HG02623 (cell line): ENCODE results near the gene DDTL.
"Not testable (repeated sequence)": the region's sequence is repeated elsewhere in the genome, so short reads cannot be mapped to it uniquely, and the experiment has no call there.

Experiments used
- ATAC-seq: cut with Tn5 transposase; IDR thresholded peaks from one replicate; pipeline ENCODE4 v1.9.1; 2021; ENCODE audit warnings: moderate library complexity; ENCODE audit not compliant: unreplicated experiment

The DDTL gene

GRCh38 chr22:23966568-23966967, at the start of gene DDTL:
Gene DDTL (plus strand): TSS chr22:23966888. CDS start chr22:23966915, 27 bp downstream.
- peak; percentile 92 for ATAC-seq

GRCh38 chr22:23920267-23920611, 46.4 kb upstream of the DDTL start:
- not testable (repeated sequence) for ATAC-seq

DNA sequence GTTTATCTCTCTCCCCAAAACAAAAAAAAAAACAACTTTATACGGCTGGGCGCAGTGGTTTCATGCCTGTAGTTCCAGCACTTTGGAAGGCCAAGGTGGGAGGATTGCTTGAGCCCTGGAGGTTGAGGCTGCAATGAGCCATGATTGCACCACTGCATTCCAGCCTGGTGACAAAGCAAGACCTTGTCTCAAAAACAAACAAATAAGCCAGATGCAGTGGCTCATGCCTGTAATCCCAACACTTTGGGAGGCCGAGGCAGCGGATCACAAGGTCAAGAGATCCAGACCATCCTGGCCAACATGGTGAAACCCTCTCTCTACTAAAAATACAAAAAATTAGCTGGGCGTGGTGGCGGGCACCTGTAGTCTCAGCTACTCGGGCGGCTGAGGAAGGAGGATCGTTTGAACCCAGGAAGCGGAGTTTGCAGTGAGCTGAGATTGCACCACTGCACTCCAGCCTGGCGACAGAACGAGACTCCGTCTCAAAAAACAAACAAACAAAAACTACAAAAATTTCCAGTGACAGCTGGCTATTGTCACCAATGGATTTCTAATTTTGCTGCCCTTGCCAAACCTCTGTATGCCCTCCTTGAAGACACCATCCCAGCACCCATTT, 45.0 kb upstream of the DDTL start:
- ATAC-seq = not testable (repeated sequence)

DNA sequence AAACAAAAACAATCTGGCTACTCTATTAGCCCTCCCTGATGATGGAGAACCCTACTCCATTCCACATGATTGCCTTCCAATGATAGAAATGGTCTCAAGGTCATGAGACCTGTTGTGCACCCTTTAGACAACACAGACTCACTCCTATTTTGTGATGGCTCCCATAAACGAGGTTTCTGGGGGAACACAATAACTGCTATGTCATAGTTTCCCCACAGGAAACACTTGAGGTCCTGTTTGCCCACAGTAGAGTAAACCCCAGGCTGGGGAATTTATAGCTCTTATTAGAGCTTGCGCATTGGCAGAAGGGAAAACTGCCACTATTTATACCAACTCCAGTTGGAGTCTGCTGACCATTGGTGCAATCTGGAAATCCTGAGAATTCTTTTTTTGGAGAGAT, 43.8 kb upstream of the DDTL start:
- ATAC-seq = no peak

DNA sequence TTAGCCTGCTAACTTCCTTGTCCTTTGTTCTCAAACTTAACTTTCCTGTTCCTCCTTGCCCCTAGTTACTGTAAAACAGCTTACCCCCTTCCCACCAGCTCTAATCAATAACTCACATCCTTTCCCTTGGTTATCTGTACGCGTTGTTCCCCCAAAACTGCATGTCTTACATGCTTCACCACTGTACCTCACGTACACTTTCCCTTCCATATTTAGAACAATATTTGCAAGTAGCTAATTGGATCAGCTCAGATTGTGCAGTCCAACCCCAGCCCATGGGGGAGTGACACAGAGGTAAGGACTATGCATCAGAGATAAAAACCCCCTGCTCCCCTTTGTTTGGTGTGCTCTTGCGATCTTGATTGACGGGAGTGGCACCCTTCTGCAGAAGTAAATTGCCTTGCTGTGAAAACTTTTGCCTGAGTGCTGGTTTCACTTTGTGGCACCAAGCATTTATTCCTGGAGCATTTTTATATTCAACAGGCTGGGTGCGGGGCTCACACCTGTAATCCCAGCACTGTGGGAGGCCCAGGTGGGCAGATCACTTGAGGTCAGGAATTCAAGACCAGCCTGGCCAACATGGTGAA, 41.6 kb upstream of the DDTL start:
- no peak for ATAC-seq

GRCh38 chr22:23926561-23926960, 40.1 kb upstream of the DDTL start:
- no peak for ATAC-seq

- no peak for ATAC-seq
Measured at GRCh38 chr22:23938328-23939016, 28.2 kb upstream of the DDTL start.

GRCh38 chr22:23939017-23939357, 27.7 kb upstream of the DDTL start:
- ATAC-seq = no peak

- not testable (repeated sequence) for ATAC-seq
Measured at GRCh38 chr22:23940166-23940565, 26.5 kb upstream of the DDTL start.

GRCh38 chr22:23947391-23947790, 19.3 kb upstream of the DDTL start:
- not testable (repeated sequence) for ATAC-seq

- ATAC-seq = not testable (repeated sequence)
Measured at GRCh38 chr22:23949764-23950163, 16.9 kb upstream of the DDTL start.

DNA sequence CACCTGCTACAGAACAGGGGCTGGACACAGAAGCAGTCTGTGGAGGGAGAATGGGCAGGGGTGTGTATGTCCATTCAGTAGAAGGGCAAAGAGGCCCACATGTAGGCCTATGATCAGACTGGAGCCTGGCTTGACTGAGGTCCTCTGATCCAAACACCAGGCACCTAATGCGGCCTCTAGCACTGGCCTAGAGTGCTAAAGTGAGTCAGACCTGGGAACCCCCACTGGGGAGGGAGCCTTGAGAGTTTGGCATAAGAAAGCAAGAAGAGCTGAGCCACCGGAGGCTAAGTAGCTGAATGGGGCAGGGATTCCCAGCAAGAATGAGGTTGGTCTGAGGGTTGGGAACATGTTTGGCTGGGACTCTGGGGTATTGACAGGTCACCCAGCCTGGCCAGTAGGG, 15.3 kb upstream of the DDTL start:
- ATAC-seq = not testable (repeated sequence)

DNA sequence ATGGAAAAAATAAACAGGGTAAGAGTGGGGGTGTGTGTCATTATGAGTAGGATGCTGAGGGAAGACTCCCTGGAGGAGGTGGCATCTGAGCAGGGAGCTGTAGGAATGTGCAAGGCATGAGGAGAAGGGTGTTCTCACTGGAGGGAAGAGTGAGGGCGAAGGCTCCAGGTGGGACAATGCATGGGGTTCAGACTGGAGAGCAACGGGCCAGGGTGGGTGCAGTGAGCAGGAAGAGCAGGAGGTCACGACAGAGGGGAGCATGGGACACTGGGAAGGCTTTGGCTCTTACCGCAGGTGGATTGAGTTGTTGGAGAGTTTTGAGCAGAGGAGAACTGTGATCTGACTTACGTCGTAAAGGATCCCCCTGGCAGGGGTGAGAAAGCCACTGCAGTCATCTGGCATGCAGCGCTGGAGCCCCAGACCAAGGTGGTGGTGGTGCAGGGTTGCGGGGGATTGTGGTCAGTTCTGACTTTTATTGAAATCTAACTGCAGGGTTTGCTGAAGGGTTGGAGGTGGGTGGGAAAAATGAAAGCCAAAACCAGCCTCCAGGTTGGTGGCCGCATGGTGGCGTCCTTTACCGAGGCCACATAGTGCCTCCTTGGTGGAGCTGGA, 13.8 kb upstream of the DDTL start:
- not testable (repeated sequence) for ATAC-seq

GRCh38 chr22:23953485-23953884, 13.2 kb upstream of the DDTL start:
- not testable (repeated sequence) for ATAC-seq

DNA sequence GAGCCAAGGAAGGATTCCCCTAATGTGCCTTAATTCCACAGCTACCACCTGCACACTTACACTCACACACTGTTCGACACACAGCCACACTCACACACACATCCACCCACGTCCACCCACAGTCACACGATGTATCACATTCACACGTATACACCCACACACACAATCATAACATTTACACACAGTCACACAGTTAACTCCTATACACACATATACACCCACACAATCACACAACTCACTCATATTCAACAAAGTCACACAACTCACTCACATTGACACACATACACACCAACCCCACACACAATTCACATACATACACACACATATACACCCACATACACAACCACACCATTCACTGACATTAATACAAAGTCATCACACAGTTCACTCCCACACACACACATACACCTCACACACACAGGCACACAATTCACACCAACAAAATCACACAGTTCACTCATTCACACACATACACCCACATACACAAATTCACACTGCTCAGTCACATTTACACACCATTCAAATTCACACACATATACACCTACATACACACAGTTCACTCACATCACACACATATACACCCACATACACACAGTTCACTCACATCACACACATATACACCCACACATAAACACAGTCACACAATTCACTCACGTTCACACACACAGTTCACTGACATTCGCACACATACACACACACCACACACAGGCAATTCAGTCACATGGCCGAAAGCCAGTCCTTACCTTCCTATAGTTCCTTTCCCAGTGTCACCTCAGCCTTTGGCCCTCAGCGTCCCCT, 12.3 kb upstream of the DDTL start:
- ATAC-seq = not testable (repeated sequence)

DNA sequence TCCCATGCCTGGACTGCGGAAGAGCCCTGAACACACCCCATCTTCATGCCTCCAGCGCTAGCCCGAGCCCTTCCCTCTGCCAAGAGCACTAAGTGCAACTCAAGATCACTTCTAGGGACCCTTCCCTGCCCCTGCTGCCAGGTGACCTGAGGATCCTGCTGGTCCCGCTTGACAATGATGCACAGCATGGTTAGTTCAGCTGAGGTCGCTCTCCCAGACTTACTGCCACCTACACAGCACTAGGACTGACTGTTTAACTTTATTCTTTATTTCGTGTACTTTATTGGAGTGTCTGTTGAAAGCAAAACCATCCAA, 11.7 kb upstream of the DDTL start:
- ATAC-seq = not testable (repeated sequence)

DNA sequence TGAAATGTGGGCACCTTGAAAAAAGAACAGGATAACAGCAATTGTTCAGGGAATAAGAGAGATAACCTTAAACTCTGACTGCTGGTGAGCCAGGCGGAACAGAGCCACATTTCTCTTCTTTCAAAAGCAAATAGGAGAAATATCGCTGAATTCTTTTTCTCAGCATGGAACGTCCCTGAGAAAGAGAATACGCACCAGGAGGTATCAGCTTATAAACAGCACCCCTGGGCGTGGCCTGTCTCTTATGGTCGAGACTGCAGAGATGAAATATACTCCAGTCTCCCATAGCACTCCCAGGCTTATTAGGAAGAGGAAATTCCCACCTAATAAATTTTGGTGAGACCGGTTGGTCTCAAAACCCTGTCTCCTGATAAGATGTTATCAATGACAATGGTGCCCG, 10.8 kb upstream of the DDTL start:
- not testable (repeated sequence) for ATAC-seq

DNA sequence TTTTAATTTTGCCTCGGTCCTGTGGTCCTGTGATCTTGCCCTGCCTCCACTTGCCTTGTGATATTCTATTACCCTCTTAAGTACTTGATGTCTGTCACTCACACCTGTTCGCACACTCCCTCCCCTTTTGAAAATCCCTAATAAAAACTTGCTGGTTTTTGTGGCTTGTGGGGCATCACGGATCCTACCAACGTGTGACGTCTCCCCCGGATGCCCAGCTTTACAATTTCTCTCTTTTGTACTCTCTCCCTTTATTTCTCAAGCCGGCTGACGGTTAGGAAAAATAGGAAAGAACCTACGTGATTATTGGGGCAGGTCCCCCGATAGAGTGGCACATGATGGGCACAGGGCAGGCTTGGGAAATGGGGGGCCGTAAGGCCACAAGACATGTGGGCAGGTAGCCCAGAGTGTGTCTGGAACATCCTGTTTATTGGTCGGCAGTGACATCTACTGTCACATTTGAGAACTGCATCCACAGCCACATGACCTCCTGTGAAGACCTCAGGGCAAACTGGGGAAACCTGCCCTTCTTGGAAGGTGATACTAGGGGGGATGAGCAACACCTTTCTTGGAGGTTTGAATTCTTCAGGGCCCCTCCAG, 10.3 kb upstream of the DDTL start:
- ATAC-seq = not testable (repeated sequence)

DNA sequence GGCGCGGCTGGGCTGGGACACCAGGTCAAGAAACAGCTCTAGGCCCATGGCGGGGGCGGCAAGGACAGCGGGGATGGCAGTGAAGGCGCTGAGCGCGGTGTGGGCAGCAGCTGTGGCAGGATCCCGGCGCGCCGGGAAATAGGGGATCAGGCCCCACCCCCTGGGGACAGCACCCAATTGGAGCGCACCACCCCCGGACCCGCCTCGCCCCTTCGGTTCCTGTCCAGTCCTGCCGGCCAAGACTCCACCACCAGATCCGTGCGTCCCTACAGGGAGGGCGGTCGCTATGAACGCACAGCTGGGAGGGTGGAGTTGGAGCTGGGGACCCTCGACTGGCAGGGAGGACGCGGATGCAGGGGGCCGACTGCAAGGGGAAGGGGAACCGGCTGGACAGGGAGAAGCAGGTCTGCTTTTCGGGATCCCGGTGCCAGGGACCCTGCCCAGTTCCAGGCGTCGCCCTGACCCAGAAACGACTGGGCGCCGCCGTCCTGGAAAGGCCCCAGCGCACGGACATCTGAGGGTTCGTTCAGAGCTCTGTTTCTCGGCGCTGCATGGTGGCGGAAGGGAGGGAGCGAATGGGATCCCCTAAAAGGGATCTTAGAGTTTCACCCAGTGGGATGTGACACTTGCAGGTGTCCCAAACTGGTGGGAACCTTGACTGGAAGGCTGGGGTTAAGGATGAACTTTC, 5.5 kb upstream of the DDTL start, which contains the start of gene GSTT2B:
Gene GSTT2B (minus strand): TSS at position 112 of the 688 bp plus-strand sequence. CDS start 64 bp downstream, at position 48.
- not testable (repeated sequence) for ATAC-seq

DNA sequence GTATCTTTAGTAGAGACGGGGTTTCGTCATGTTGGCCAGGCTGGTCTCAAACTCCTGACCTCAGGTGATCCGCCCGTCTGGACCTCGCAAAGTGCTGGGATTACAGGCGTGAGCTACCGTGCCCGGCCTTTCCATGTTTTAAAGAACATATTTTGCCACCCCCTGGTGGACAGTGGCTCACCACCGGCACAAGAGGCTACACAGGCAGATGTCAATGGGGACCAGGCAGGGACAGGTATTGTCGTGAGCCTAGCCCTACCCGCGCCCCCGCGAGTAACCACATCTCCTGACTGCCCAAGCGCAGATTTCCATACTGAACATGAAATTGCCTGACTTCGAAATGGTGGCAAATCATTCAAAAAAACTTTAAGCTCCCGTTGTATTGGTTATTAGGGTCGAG, 594 bp upstream of the DDTL start:
- peak; percentile 2 for ATAC-seq
